HFFc6 (cell line): ENCODE measurements around the gene ELMO1. TPM values are rescaled to one million over a fixed set of nuclear protein-coding genes. Genes with fewer than 3 reads are reported as not detected.

ENCODE experiments used
- DNase-seq: peaks from one replicate; pipeline ENCODE4 v3.0.0-alpha.2; 2018
- H3K27ac Mint-ChIP-seq: 2 replicates; pipeline ENCODE4 v1.8.0; 2020; ENCODE audit warnings: mild to moderate bottlenecking, mixed read lengths
- H3K27me3 Mint-ChIP-seq: 2 replicates; pipeline ENCODE4 v1.8.0; 2021; ENCODE audit warnings: mild to moderate bottlenecking, moderate library complexity, mixed read lengths; ENCODE audit not compliant: insufficient read depth
- H3K36me3 Mint-ChIP-seq: 2 replicates; pipeline ENCODE4 v1.8.0; 2021; ENCODE audit warnings: low read depth, mixed read lengths
- H3K4me1 Mint-ChIP-seq: 2 replicates; pipeline ENCODE4 v1.8.0; 2020; ENCODE audit warnings: low read depth, mixed read lengths
- H3K4me3 Mint-ChIP-seq: 2 replicates; pipeline ENCODE4 v1.8.0; 2020; ENCODE audit warnings: mild to moderate bottlenecking, moderate library complexity, mixed read lengths
- H3K9me3 Mint-ChIP-seq: 2 replicates; pipeline ENCODE4 v1.8.0; 2020; ENCODE audit warnings: mild to moderate bottlenecking, mixed read lengths
- long read RNA-seq: library from polyadenylated mRNA; unstranded; transcript quantifications from one replicate; pipeline ENCODE4 v2.0.0, GENCODE V29; 2019
- total RNA-seq, 6 experiments: library from RNA; stranded (reverse); fragmentation: NEBNext Ultra II Directional; extraction: Animal tissue kit (Norgen Biotek cat#: 25700); gene quantifications; 2 replicates in 1 of 6; 3 replicates in 5 of 6; pipeline ENCODE4 v1.2.3, GENCODE V29; 2021
- TF ChIP-seq, protein P1 (sequence below): fragments of 200-600 bp; sonication (generic); IDR thresholded peaks from 2 replicates; pipeline ENCODE4 v1.5.0; 2021; ENCODE audit warnings: antibody characterized with exemption, mild to moderate bottlenecking

The ELMO1 gene, protein sequence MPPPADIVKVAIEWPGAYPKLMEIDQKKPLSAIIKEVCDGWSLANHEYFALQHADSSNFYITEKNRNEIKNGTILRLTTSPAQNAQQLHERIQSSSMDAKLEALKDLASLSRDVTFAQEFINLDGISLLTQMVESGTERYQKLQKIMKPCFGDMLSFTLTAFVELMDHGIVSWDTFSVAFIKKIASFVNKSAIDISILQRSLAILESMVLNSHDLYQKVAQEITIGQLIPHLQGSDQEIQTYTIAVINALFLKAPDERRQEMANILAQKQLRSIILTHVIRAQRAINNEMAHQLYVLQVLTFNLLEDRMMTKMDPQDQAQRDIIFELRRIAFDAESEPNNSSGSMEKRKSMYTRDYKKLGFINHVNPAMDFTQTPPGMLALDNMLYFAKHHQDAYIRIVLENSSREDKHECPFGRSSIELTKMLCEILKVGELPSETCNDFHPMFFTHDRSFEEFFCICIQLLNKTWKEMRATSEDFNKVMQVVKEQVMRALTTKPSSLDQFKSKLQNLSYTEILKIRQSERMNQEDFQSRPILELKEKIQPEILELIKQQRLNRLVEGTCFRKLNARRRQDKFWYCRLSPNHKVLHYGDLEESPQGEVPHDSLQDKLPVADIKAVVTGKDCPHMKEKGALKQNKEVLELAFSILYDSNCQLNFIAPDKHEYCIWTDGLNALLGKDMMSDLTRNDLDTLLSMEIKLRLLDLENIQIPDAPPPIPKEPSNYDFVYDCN
- not detected for total RNA-seq
- long read RNA-seq: 0 reads

DNA sequence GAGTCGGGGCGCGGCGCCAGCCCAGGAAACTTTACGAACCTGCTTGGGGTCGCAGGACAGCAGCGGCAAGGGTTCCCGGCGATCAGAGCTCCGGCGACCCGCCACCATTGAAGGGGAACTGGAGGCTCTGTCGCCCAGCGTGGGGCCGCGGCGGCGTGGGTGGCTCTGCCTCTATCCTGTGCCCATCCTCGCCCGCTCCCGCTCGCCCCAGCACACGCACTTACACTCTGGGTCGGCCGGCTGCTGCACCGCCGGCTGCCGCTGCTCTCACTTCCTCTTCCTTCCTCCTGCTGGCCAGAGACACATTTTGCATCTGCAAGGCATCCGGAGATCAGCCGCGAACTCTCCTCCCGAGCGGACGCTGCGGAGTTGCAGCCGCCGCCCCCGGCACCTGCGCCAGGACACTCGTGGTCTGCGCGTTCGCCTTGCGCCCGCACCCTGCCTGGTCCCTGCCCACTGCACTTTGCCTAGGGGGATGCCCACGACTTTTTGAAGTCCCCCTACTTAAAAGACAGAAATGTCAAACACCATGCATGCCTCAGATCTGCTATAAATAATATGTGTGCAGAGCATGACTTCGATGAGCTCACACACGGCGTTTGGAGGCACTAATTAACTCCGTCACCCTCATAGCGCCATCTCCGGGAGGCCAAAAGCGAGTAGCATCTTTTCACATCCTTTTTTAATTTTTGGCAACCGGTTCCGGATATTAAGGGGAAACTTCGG lies at the start of gene ELMO1:
Gene ELMO1 (minus strand): TSS at position 229 of the 726 bp plus-strand sequence. CDS start 106,174 bp downstream, outside the sequence.
- Mint-ChIP-seq H3K4me1 (no peaks in the 10 kb centered on the region), H3K9me3 (peaks cover 30% of the 10 kb centered on the region), H3K27me3 (no peaks in the 10 kb centered on the region; the same call in 1 of the 2 replicates), H3K4me3 (no peak within 1 kb of the TSS), H3K27ac (no peak within 1 kb of the TSS), H3K36me3 (no peaks in the 10 kb centered on the region)
- no peak for DNase-seq
- TF ChIP-seq, protein P1, sequence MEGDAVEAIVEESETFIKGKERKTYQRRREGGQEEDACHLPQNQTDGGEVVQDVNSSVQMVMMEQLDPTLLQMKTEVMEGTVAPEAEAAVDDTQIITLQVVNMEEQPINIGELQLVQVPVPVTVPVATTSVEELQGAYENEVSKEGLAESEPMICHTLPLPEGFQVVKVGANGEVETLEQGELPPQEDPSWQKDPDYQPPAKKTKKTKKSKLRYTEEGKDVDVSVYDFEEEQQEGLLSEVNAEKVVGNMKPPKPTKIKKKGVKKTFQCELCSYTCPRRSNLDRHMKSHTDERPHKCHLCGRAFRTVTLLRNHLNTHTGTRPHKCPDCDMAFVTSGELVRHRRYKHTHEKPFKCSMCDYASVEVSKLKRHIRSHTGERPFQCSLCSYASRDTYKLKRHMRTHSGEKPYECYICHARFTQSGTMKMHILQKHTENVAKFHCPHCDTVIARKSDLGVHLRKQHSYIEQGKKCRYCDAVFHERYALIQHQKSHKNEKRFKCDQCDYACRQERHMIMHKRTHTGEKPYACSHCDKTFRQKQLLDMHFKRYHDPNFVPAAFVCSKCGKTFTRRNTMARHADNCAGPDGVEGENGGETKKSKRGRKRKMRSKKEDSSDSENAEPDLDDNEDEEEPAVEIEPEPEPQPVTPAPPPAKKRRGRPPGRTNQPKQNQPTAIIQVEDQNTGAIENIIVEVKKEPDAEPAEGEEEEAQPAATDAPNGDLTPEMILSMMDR: no peak

DNA sequence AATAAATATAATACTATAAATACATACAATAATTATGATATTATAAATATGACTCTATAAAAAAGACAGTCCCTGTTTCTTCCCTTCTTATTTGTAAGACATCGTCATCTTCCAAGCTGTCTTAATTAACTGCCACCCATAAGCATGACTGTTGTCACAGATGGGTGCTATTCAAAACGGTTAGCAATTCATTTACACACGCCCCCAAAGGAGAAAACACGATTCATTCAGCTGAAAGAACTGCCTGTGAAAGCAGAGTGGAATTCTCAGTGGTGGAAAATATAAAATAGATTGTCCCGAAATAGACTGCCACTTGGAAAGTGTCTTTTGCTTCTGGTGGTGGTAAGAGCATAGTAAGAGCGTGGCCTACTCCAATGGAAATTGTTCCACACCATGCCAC lies 48.9 kb upstream of the ELMO1 start:
- Mint-ChIP-seq H3K4me1 (no peaks in the 10 kb centered on the region), H3K27ac (no peak overlapping the region), H3K36me3 (no peaks in the 10 kb centered on the region), H3K27me3 (no peaks in the 10 kb centered on the region), H3K4me3 (no peak overlapping the region), H3K9me3 (peaks cover 26% of the 10 kb centered on the region)
- TF ChIP-seq, protein P1: no peak
- DNase-seq: no peak

DNA sequence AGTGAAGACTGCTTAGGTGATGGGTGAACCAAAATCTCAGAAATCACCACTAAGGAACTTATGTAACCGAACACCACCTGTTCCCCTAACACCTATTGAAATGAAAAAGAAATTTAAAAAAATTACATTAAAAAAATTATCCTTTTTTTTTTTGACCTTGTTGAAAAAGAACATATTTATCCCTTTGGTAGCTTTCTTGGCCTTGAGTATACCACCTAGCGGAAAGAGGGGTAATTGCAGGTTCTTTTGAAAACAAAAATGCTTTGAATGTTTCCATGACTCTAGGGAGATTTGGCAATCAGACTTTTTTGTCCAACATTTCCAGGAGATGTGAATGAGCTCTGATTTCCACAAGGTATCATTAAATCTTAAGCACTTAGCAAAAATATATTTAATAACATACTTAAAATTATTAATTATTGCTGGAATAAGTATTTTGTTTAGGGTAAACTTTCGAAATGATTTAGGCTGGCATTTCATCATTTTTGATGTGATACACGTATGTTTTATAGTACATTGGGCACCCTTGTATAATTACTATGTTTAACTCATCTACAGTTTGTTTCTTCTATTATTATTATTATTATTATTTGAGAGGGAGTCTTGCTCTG lies 47.0 kb upstream of the ELMO1 start:
- DNase-seq: peak; percentile 15
- H3K27ac Mint-ChIP-seq: no peak overlapping the region
- no peaks in the 10 kb centered on the region for H3K36me3 Mint-ChIP-seq
- H3K4me1 Mint-ChIP-seq: no peaks in the 10 kb centered on the region
- peaks cover 28% of the 10 kb centered on the region for H3K9me3 Mint-ChIP-seq
- no peak overlapping the region for H3K4me3 Mint-ChIP-seq
- TF ChIP-seq, protein P1: peak; percentile 78
- H3K27me3 Mint-ChIP-seq: no peaks in the 10 kb centered on the region

DNA sequence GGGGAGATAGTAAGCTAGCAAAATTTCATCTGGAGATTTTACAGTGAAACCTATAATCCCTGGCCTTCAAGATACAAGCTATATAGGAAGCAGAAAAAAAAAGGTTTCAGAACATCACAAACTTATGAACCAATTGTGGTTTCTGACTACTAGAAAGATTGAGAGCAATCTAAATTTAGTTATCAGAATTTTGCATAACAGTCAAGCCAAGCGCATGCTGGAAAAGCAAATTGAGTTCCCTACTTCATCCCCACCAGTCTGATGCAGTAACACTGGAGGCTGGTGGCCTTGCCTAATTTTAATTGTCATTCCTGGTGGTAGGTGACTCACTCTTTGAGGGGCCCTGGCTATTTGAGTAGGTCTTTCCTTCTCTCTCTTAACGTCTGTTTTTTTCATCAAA lies 46.3 kb upstream of the ELMO1 start:
- H3K36me3 Mint-ChIP-seq: no peaks in the 10 kb centered on the region
- TF ChIP-seq, protein P1: no peak

DNA sequence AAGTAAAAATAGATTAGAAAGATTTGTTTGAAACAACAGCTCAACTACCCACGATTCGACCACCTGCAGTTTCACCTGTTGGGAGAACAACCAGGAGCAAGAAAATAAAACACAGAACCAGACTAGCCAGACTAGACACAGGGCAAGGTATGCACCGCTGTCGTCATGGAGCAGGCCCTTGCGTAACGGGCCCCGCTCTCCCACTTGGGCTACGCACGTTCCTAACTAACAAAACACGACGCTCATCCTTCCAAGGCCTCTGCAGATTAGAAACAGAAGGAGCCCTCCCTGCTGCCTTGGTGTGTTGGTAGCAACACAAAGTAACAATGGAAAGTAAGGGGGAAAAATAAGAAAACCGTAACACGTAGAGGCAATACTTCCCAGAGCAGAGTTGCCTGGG lies 45.1 kb upstream of the ELMO1 start:
- no peak overlapping the region for H3K27ac Mint-ChIP-seq
- peaks cover 28% of the 10 kb centered on the region for H3K9me3 Mint-ChIP-seq
- H3K4me3 Mint-ChIP-seq: no peak overlapping the region
- no peaks in the 10 kb centered on the region for H3K4me1 Mint-ChIP-seq
- TF ChIP-seq, protein P1: no peak
- H3K27me3 Mint-ChIP-seq: no peaks in the 10 kb centered on the region
- no peaks in the 10 kb centered on the region for H3K36me3 Mint-ChIP-seq
- DNase-seq: no peak

More for the DNA sequence above, 46.3 kb upstream of the ELMO1 start:
- no peak overlapping the region for H3K4me3 Mint-ChIP-seq
- DNase-seq: no peak
- no peaks in the 10 kb centered on the region for H3K4me1 Mint-ChIP-seq
- H3K9me3 Mint-ChIP-seq: peaks cover 28% of the 10 kb centered on the region
- no peaks in the 10 kb centered on the region for H3K27me3 Mint-ChIP-seq
- no peak overlapping the region for H3K27ac Mint-ChIP-seq
